ENCODE measurements around the gene GLP1R.

GLP1R gene

GRCh38 chr6:39060467-39061160 is 12.0 kb downstream of the GLP1R start:
- H4K20me1 ChIP-seq: peaks cover 12% of the 10 kb centered on the region; the same call in 1 of the 2 replicates
- no peak overlapping the region for H3K4me2 ChIP-seq
- H3K9ac ChIP-seq: no peak overlapping the region
- peaks cover 49% of the 10 kb centered on the region for H3K36me3 ChIP-seq
- no peak overlapping the region for H3K4me3 ChIP-seq
- TF ChIP-seq Cebpa-rat (IDR thresholded peaks at IDR 0.05): no peak
- H3K9me3 ChIP-seq: no peaks in the 10 kb centered on the region
- no peaks in the 10 kb centered on the region for H3K27me3 ChIP-seq
- H3K27ac ChIP-seq: no peak overlapping the region
- no peaks in the 10 kb centered on the region for H3K4me1 ChIP-seq

GRCh38 chr6:39061182-39061581 is 12.6 kb downstream of the GLP1R start:
- TF ChIP-seq Cebpa-rat (IDR thresholded peaks at IDR 0.05): no peak
- no peaks in the 10 kb centered on the region for H3K27me3 ChIP-seq
- H3K4me2 ChIP-seq: no peak overlapping the region
- H3K27ac ChIP-seq: no peak overlapping the region
- H3K9me3 ChIP-seq: no peaks in the 10 kb centered on the region
- no peaks in the 10 kb centered on the region for H3K4me1 ChIP-seq
- H3K9ac ChIP-seq: no peak overlapping the region
- peaks cover 50% of the 10 kb centered on the region for H3K36me3 ChIP-seq
- H3K4me3 ChIP-seq: no peak overlapping the region
- H4K20me1 ChIP-seq: peaks cover 7% of the 10 kb centered on the region; the same call in 1 of the 2 replicates

GRCh38 chr6:39061588-39061987 is 13.0 kb downstream of the GLP1R start:
- Histone ChIP-seq H3K9ac (no peak overlapping the region), H3K36me3 (peaks cover 46% of the 10 kb centered on the region), H3K4me1 (no peaks in the 10 kb centered on the region), H3K4me2 (no peak overlapping the region), H3K9me3 (no peaks in the 10 kb centered on the region), H3K4me3 (no peak overlapping the region), H3K27me3 (no peaks in the 10 kb centered on the region), H3K27ac (no peak overlapping the region), H4K20me1 (peaks cover 3% of the 10 kb centered on the region; the same call in 1 of the 2 replicates)
- no peak for TF ChIP-seq Cebpa-rat (IDR thresholded peaks at IDR 0.05)

- Histone ChIP-seq H3K27me3 (no peaks in the 10 kb centered on the region), H3K9ac (no peak overlapping the region), H3K4me1 (no peaks in the 10 kb centered on the region), H3K4me3 (no peak overlapping the region), H3K36me3 (peaks cover 40% of the 10 kb centered on the region), H3K27ac (no peak overlapping the region), H4K20me1 (no peaks in the 10 kb centered on the region), H3K9me3 (no peaks in the 10 kb centered on the region), H3K4me2 (no peak overlapping the region)
- TF ChIP-seq Cebpa-rat (IDR thresholded peaks at IDR 0.05): no peak
Observed at GRCh38 chr6:39062014-39062740, 13.6 kb downstream of the GLP1R start.

- Histone ChIP-seq H3K9me3 (no peaks in the 10 kb centered on the region), H3K27ac (no peak overlapping the region), H3K36me3 (peaks cover 26% of the 10 kb centered on the region), H3K4me3 (no peak overlapping the region), H3K4me1 (no peaks in the 10 kb centered on the region), H4K20me1 (no peaks in the 10 kb centered on the region), H3K27me3 (no peaks in the 10 kb centered on the region), H3K9ac (no peak overlapping the region), H3K4me2 (no peak overlapping the region)
- no peak for TF ChIP-seq Cebpa-rat (IDR thresholded peaks at IDR 0.05)
Observed at GRCh38 chr6:39063526-39063925, 14.9 kb downstream of the GLP1R start.

GRCh38 chr6:39065561-39065960 is 17.0 kb downstream of the GLP1R start:
- no peak overlapping the region for H3K4me3 ChIP-seq
- peaks cover 14% of the 10 kb centered on the region for H3K36me3 ChIP-seq
- TF ChIP-seq Cebpa-rat (IDR thresholded peaks at IDR 0.05): no peak
- no peak overlapping the region for H3K9ac ChIP-seq
- no peaks in the 10 kb centered on the region for H3K9me3 ChIP-seq
- no peaks in the 10 kb centered on the region for H3K27me3 ChIP-seq
- no peaks in the 10 kb centered on the region for H4K20me1 ChIP-seq
- no peaks in the 10 kb centered on the region for H3K4me1 ChIP-seq
- H3K4me2 ChIP-seq: no peak overlapping the region
- H3K27ac ChIP-seq: no peak overlapping the region

GRCh38 chr6:39068391-39068790 is 19.8 kb downstream of the GLP1R start:
- Histone ChIP-seq H3K27ac (no peak overlapping the region), H3K4me2 (no peak overlapping the region), H4K20me1 (no peaks in the 10 kb centered on the region), H3K4me1 (no peaks in the 10 kb centered on the region), H3K36me3 (peaks cover 14% of the 10 kb centered on the region; the same call in 1 of the 2 replicates), H3K27me3 (no peaks in the 10 kb centered on the region), H3K9ac (no peak overlapping the region), H3K4me3 (no peak overlapping the region), H3K9me3 (no peaks in the 10 kb centered on the region)
- no peak for TF ChIP-seq Cebpa-rat (IDR thresholded peaks at IDR 0.05)

GRCh38 chr6:39072830-39073229 is 24.2 kb downstream of the GLP1R start:
- no peak for TF ChIP-seq Cebpa-rat (IDR thresholded peaks at IDR 0.05)
- Histone ChIP-seq H3K4me3 (no peak overlapping the region), H3K36me3 (no peaks in the 10 kb centered on the region), H3K4me2 (no peak overlapping the region), H3K4me1 (0 out of 2 replicates have a peak, but pooled peaks cover 11% of the 10 kb centered on the region), H4K20me1 (no peaks in the 10 kb centered on the region), H3K27ac (no peak overlapping the region), H3K9me3 (no peaks in the 10 kb centered on the region), H3K27me3 (no peaks in the 10 kb centered on the region), H3K9ac (no peak overlapping the region)

- 0 out of 2 replicates have a peak, but pooled peaks cover 11% of the 10 kb centered on the region for H3K4me1 ChIP-seq
Observed at GRCh38 chr6:39073471-39074355, 25.1 kb downstream of the GLP1R start.

More at GRCh38 chr6:39073471-39074355, 25.1 kb downstream of the GLP1R start:
- H3K9me3 ChIP-seq: no peaks in the 10 kb centered on the region
- H3K27me3 ChIP-seq: no peaks in the 10 kb centered on the region
- no peaks in the 10 kb centered on the region for H3K36me3 ChIP-seq
- no peak overlapping the region for H3K4me2 ChIP-seq
- TF ChIP-seq Cebpa-rat (IDR thresholded peaks at IDR 0.05): no peak
- H4K20me1 ChIP-seq: no peaks in the 10 kb centered on the region
- no peak overlapping the region for H3K9ac ChIP-seq
- H3K4me3 ChIP-seq: no peak overlapping the region
- H3K27ac ChIP-seq: no peak overlapping the region

Measured in BLaER1 (cell line).